Osteoblast (primary cell): ENCODE results near the gene SORBS2. TPM values are rescaled to one million over a fixed set of nuclear protein-coding genes. Genes with fewer than 3 reads are reported as not detected.

Experiments
- DNase-seq: peaks from one replicate; pipeline ENCODE4 v3.0.0; 2011; ENCODE audit warnings: low spot score, mixed read lengths; ENCODE audit not compliant: insufficient read length; ENCODE audit errors: missing footprints
- H2AFZ ChIP-seq: 2 replicates; pipeline ENCODE4 v1.6.0; 2011; ENCODE audit warnings: mild to moderate bottlenecking, low read length
- H3K27ac ChIP-seq: 2 replicates; pipeline ENCODE4 v1.5.1; 2011; ENCODE audit warnings: mild to moderate bottlenecking, low read depth, low read length, moderate library complexity
- H3K27me3 ChIP-seq: 2 replicates; pipeline ENCODE4 v1.6.0; 2012; ENCODE audit warnings: mild to moderate bottlenecking, control low read depth, inconsistent platforms, low read length, moderate library complexity; ENCODE audit not compliant: insufficient read depth
- H3K36me3 ChIP-seq: 2 replicates; pipeline ENCODE4 v1.5.1; 2011; ENCODE audit warnings: mild to moderate bottlenecking, low read length, control low read depth, moderate library complexity; ENCODE audit not compliant: insufficient read depth
- H3K4me1 ChIP-seq: 2 replicates; pipeline ENCODE4 v1.5.1; 2011; ENCODE audit warnings: mild to moderate bottlenecking, low read length, control low read depth, moderate library complexity; ENCODE audit not compliant: insufficient read depth
- H3K4me2 ChIP-seq: 2 replicates; pipeline ENCODE4 v1.6.0; 2011; ENCODE audit warnings: mild to moderate bottlenecking, low read length; ENCODE audit not compliant: insufficient read depth
- H3K4me3 ChIP-seq: fragments of 200-600 bp; sonication (generic); 3 replicates; pipeline ENCODE4 v1.5.1; 2012; ENCODE audit warnings: mild to moderate bottlenecking, low read length, inconsistent platforms; ENCODE audit not compliant: insufficient read depth
- H3K79me2 ChIP-seq: 2 replicates; pipeline ENCODE4 v1.6.0; 2012; ENCODE audit warnings: mild to moderate bottlenecking, low read length, control low read depth, inconsistent platforms; ENCODE audit not compliant: insufficient read depth
- H3K9me3 ChIP-seq: 2 replicates; pipeline ENCODE4 v1.5.1; 2011; ENCODE audit warnings: low read depth, low read length, control low read depth
- H4K20me1 ChIP-seq: 2 replicates; pipeline ENCODE4 v1.6.0; 2012; ENCODE audit warnings: mild to moderate bottlenecking, low read length, control low read depth; ENCODE audit not compliant: insufficient read depth
- CTCF ChIP-seq: IDR thresholded peaks from 2 replicates; pipeline ENCODE4 v1.5.1; 2011; ENCODE audit warnings: mild to moderate bottlenecking, low read depth, low read length, moderate library complexity; ENCODE audit errors: extremely low read depth
- total RNA-seq: library from RNA; depleted of rRNA; stranded (reverse); fragments of >200 nt; gene quantifications from 2 replicates; pipeline ENCODE4 v1.2.3, GENCODE V29; 2012

SORBS2 gene
- total RNA-seq, 1 donor: 85.0 TPM

DNA sequence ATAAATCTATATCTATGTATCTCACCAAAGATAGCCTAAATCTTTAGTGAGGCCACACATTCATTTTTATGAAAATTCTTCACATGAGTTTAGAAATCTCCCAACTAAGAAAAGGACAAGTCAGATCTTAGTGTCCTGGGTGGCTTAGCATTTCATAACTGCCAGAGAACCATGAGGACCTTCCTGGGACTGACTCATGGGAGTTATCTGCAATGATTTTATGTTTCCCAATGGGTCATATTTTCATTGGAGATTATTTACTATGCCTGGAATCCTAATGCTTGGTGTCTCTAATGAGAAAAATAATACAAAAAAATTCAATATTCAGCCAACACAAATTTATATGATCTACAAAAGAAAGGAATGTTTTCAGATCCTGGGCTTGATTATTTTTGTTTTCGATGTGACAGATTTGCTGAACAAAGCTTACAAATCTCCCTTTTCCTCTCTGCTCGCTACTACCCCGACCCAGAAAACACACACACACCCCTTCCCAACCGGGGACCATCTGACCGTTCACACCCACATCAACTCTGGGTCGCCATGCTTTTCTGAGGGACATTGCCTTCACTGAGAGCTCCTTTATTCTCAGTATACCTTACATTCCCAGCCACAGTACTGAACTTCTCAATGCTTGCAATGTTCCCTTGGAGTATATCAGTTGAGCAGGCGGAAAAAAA lies 40.1 kb downstream of the SORBS2 start:
- H3K27ac ChIP-seq: peak overlapping the region; percentile 42
- no peak overlapping the region for H2AFZ ChIP-seq
- H3K4me1 ChIP-seq: peaks cover 45% of the 10 kb centered on the region
- H3K27me3 ChIP-seq: no peaks in the 10 kb centered on the region
- no peaks in the 10 kb centered on the region for H3K9me3 ChIP-seq
- H4K20me1 ChIP-seq: no peaks in the 10 kb centered on the region
- H3K36me3 ChIP-seq: no peaks in the 10 kb centered on the region
- no peak for TF ChIP-seq CTCF
- peaks cover 29% of the 10 kb centered on the region for H3K79me2 ChIP-seq
- H3K4me3 ChIP-seq: peak overlapping the region; percentile 28
- DNase-seq: peak; percentile 45
- H3K4me2 ChIP-seq: peak overlapping the region; percentile 84

- H3K4me2 ChIP-seq: no peak overlapping the region
- no peaks in the 10 kb centered on the region for H4K20me1 ChIP-seq
- no peak overlapping the region for H3K4me3 ChIP-seq
- no peak overlapping the region for H3K27ac ChIP-seq
- TF ChIP-seq CTCF: no peak
- H3K4me1 ChIP-seq: peaks cover 20% of the 10 kb centered on the region
- peaks cover 20% of the 10 kb centered on the region for H3K79me2 ChIP-seq
- no peak overlapping the region for H2AFZ ChIP-seq
- no peaks in the 10 kb centered on the region for H3K27me3 ChIP-seq
- DNase-seq: no peak
- no peaks in the 10 kb centered on the region for H3K9me3 ChIP-seq
- no peaks in the 10 kb centered on the region for H3K36me3 ChIP-seq
Measured at GRCh38 chr4:185767528-185767927, 44.5 kb downstream of the SORBS2 start.

- Histone ChIP-seq H4K20me1 (no peaks in the 10 kb centered on the region), H3K4me3 (no peak overlapping the region), H3K4me2 (no peak overlapping the region), H3K4me1 (peaks cover 12% of the 10 kb centered on the region), H3K79me2 (peaks cover 17% of the 10 kb centered on the region), H3K27ac (no peak overlapping the region), H3K9me3 (no peaks in the 10 kb centered on the region), H2AFZ (no peak overlapping the region), H3K27me3 (no peaks in the 10 kb centered on the region), H3K36me3 (no peaks in the 10 kb centered on the region)
- no peak for TF ChIP-seq CTCF
- DNase-seq: no peak
Measured at GRCh38 chr4:185764876-185765275, 47.1 kb downstream of the SORBS2 start.

GRCh38 chr4:185761352-185762235 lies 50.4 kb downstream of the SORBS2 start:
- H2AFZ ChIP-seq: no peak overlapping the region
- H3K27me3 ChIP-seq: no peaks in the 10 kb centered on the region
- H3K27ac ChIP-seq: no peak overlapping the region
- H3K79me2 ChIP-seq: peaks cover 16% of the 10 kb centered on the region
- no peaks in the 10 kb centered on the region for H3K36me3 ChIP-seq
- peaks cover 12% of the 10 kb centered on the region for H3K4me1 ChIP-seq
- TF ChIP-seq CTCF: no peak
- no peaks in the 10 kb centered on the region for H3K9me3 ChIP-seq
- no peak overlapping the region for H3K4me3 ChIP-seq
- no peak overlapping the region for H3K4me2 ChIP-seq
- no peak for DNase-seq
- peaks cover 6% of the 10 kb centered on the region for H4K20me1 ChIP-seq
